GM21528 (cell line): ENCODE data around the gene KLF14.
"Not testable (repeated sequence)": the region's sequence is repeated elsewhere in the genome, so short reads cannot be mapped to it uniquely, and the experiment has no call there.

Experiments used
- ATAC-seq: cut with Tn5 transposase; IDR thresholded peaks from one replicate; pipeline ENCODE4 v1.9.1; 2021; ENCODE audit warnings: mild to moderate bottlenecking, moderate library complexity; ENCODE audit not compliant: unreplicated experiment, low FRiP score

The KLF14 gene

DNA sequence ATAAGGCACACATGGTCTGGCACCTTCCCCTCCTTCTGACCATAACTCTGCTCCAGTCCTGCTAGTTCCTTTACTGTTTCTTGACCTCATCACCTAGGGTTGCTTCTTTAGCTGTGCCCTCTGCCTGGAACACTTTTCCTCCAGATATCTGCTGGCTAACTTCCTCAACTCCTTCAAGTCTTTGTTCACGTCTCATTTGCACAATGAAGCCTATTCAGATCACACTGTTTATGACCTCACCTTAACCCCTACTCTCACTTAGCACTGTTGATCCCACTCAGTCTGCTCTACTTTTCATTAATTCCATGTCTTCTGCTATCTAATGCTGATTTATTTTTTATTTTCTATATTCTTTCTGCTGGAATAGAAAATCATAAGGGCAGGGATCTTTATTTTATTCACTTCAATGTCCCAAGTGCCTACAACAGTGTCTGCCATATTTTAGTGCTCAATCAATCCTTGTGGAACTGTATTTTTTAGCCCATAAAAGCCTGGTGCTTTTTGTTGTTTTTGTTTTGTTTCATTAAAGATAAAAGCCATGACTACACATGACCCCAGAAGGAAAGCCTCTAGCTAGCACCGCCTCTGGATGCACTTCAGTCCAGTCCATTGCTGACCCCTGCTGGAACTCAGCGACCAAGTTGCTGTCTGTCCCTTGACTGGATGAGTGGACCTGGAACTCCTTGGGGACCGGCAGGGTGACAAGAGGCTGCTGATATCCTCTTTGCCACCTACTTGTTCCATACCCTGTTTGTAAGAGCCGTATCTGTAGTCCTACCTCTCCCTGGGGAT lies 12.3 kb downstream of the KLF14 start:
- no peak for ATAC-seq

DNA sequence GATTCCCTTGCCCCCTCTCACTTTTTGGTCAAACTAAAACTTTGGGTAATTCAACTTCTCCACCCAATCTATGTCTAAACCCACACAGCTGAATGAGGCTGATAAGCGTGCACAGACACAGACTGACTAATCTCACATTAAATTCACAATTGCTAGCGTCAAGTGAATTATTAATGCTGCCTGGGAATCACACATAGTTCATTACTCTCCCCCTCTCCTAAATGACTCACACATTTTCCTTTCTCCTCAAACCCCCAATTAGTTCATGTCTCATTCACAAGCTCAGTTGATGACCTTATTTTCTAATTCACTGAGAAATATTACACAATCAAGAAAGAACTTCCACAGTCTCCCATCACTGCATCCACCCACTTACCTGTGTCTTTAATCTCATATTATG lies 14.5 kb downstream of the KLF14 start:
- no peak for ATAC-seq

DNA sequence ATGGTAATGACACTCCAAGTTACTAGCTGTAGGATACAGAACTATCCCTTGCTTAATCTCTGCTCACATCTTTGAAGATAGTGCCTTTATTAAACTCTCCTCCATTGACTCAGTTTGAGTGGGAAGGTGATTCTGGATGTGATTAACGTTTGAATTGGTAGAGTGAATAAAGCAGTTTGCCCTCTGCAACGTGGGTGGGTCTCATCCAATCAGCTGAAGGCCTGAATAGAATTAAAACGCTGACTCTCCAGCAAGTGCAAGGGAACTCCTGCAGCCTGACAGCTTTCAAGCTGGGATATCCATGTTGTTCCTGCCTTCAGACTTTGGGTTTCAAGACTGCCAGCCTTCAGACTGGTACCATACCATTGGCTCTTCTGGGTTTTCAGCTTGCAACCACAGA lies 21.6 kb downstream of the KLF14 start:
- no peak for ATAC-seq

DNA sequence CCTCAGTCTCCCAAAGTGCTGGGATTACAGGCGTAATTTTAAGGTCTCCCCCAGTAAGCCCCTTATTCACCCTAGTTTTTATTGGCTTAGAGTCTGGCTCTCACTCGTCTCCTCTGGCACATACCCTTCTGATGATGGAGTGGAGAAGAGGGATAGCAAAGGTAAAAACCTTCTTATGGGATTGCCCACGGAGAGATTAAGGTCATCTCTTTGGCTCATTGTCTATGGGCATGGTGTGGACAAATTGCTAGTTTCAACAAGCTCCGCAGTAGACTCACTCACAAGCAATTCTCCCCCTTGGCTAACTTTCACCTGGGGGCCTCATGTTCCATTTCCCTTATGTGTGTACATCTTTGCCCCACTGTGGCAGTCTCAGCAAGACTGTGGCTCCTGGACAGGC lies 25.2 kb downstream of the KLF14 start:
- ATAC-seq, result no peak

DNA sequence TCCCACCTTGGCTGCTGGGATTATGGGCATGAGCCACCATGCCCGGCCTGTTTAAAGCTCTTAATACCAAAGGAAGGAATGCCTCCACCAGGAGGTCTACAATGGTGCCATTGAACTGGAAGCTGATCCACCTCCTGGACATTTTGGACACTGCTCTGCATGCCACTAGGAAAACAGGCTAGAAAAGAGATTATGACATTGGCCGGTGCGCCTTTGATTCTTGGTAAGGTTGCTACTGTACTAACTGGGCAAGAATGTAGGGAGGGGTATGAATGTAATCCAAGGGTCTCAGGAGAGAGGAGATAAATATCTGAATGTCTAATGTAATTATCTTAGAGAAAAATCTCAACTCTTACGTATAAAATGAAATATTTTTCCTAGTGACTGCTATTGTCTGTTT lies 26.0 kb downstream of the KLF14 start:
- no peak for ATAC-seq

DNA sequence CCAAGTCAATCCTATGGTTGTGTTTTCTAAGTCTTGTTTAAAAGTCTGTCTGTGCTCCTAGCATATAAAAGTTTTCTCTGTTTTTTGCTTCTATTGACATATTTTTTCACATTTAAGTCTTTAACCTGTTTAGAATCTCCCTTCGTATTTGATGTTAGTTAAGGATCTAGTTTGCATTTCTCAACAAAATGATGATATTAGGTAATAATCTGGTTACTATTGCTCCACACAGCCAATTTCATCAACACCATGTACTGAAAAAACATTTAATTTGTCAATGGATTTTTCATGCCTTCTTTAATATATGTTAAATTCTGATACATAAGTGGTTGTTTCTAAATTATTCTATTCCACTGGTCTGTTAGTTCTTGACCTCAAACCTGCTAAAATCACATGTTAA lies 30.2 kb downstream of the KLF14 start:
- no peak for ATAC-seq

DNA sequence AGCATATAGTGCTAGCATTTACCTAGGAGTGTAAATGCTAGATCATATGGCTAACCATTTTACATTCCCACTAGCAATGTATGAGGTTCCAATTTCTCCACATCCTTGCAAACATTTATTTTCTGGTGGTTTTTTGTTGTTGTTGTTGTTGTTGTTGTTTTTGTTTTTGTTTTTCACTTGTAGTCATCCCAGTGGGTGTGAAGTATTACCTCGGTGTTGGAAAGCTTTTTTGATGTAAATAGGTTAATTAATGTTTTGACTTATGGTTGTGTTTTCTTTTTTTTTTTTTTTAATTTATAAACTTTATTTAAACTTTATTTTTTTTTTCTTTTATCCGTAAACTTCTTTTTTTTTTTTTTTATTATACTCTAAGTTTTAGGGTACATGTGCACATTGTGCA lies 32.4 kb downstream of the KLF14 start:
- ATAC-seq, result no peak

DNA sequence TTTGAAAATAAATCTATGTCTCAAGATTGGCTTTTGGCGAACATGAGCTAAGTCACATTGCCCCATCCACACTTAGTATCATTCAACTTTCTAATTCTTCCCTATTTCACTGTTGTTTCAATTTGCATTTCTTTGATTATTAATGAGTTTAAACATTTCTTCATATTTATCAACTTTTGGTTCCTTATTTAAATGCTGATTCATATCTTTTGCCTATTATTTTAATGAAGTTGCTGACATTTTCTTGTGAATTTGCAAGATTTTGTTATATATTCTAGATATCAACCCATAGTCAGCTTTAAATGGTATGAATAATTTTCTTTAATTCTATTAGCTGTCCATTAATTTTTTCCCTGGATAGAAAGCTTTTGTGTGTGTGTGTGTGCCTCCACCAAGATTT lies 33.2 kb downstream of the KLF14 start:
- no peak for ATAC-seq

DNA sequence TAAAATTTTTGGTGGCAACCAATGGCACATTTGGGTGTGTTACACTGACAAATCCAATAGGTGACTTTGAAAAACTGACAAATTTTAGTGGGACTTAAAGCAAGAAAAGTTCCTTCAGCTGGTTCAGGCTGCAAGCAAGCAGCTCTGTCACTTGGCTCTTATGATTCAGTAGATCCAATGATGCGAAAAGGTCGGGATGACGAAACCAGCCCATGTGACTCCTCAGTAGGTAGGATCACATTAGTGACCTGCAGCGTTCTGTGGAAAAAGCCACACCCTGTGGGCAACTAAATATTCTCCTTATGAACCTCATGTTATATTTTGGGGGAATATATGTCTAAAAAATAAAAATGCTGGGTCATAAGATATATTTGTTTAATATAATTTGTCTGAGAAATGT lies 34.3 kb downstream of the KLF14 start:
- ATAC-seq, result no peak

DNA sequence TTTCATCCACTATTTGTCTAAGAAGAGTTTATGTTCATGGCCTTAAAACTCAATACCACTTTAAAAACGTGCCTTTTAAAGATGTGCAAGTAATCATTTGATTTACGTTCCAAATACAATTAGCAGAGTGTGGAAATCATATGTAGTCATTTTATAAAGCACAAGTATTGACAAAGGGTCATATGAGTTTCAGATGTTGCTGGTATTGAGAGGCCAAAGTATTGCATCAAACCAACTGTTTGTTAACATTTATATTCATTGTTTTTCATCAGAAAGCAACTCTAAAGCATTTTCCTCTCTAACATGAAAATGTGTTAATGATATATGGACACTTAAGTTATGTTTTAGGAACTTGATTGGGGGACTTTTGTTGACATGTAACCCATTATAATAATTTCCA lies 36.2 kb downstream of the KLF14 start:
- ATAC-seq, result no peak

DNA sequence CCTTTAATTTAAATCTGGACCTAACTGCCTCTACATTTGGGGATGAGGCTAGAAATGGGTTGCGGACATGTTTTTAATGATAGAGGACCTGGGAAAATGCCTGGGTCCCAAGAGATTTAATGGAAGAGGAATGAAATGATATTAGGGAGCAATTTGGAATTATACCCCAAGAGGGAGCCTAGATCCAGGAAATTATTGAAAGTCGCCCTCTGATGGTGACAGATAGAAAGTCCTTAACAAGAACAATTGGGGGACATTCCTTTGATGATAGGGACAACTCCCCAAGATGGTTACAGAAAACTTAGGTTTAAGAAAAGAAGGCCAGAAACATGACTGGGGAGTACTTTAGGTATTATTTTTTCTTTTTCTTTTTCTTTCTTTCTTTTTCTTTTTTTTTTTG lies 38.2 kb downstream of the KLF14 start:
- ATAC-seq, result no peak

DNA sequence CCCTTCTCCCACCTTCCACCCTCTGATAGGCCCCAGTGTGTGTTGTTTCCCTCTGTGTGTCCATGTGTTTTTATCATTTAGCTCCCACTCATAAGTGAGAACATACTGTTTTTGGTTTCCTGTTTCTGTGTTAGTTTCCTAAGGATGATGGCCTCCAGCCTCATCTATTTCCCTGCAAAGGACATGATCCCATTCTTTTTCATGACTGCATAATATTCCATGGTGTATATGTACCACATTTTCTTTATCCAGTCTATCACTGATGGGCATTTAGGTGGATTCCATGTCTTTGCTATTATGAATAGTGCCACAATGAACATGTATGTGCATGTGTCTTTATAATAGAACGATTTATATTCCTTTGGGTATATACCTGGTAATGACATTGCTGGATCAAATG lies 41.6 kb downstream of the KLF14 start:
- not testable (repeated sequence) for ATAC-seq

DNA sequence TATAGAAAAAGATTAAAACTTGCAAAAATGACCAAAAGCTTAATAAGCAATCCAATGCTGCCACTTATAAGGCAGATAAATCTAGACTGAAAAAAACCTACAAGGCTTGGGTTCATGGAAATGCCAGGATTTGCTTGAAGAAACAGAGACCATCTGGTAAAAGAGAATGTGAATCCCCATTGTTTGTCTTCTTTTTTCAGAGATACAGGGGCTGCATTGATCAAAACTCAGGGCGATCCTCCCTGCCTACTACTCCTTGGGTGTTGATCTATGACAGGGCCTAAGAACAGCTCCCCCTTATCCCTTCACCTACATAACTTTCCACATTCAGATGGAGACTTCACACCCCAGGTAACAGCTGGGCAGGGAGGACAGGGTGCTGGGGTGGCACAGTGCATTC lies 44.3 kb downstream of the KLF14 start:
- no peak for ATAC-seq

DNA sequence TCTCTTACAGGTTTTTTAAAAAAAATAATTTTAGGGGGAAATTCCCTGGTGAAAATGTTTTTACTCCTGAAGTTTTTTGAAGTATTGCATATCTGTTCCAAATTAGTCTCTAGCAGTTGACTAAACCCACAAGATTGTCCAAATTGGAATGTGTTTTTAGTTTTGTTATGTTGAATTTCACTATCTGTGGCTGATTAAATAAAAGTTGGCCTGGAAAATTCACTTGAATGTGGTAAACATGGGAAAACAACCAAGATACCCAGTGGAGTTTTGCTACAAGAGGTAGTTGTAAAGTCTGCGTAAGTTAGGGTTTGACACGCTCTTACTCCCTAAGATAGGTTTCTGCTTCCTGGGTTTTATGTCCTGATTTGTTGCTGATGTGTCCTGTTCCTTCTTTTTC lies 51.0 kb downstream of the KLF14 start:
- ATAC-seq, result no peak
